OCI-LY1 (cell line): ENCODE measurements around the gene MRGPRF.

Experiments
- EZH2 ChIP-seq: fragments of 200-600 bp; sonication (generic), shearing (Covaris generic); IDR thresholded peaks from 2 replicates; pipeline ENCODE4 v1.8.0; 2017; ENCODE audit warnings: borderline replicate concordance, mixed run types, mild to moderate bottlenecking, antibody characterized with exemption, low read length, moderate library complexity, mixed read lengths
- TF ChIP-seq, protein P1 (sequence below): fragments of 200-600 bp; sonication (generic), shearing (Covaris generic); IDR thresholded peaks from 2 replicates; pipeline ENCODE4 v1.5.1; 2017; ENCODE audit warnings: mild to moderate bottlenecking, antibody characterized with exemption, low read length, moderate library complexity, mixed read lengths

DNA sequence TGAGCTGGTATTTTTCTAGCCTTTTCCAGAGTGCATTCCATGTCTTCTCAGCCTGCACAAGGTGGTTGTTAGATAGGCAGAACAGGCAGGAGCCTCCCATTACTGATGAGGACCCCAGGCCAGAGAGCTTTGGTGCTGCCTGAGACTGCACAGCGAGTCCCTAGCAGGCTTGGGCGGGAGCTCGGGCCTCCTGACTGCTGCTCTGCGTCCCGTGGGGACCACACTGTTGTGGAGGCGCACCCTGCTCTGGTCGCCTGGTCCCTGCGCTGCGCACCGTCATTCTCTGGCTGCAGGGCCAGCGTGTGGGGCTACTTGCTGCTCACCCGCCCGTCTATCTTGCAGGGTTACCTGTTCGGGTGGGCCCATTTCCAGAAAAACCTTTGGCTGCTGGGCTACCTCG lies 44.2 kb upstream of the MRGPRF start:
- TF ChIP-seq, protein P1, sequence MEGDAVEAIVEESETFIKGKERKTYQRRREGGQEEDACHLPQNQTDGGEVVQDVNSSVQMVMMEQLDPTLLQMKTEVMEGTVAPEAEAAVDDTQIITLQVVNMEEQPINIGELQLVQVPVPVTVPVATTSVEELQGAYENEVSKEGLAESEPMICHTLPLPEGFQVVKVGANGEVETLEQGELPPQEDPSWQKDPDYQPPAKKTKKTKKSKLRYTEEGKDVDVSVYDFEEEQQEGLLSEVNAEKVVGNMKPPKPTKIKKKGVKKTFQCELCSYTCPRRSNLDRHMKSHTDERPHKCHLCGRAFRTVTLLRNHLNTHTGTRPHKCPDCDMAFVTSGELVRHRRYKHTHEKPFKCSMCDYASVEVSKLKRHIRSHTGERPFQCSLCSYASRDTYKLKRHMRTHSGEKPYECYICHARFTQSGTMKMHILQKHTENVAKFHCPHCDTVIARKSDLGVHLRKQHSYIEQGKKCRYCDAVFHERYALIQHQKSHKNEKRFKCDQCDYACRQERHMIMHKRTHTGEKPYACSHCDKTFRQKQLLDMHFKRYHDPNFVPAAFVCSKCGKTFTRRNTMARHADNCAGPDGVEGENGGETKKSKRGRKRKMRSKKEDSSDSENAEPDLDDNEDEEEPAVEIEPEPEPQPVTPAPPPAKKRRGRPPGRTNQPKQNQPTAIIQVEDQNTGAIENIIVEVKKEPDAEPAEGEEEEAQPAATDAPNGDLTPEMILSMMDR: no peak
- no peak for TF ChIP-seq EZH2
